HepG2 (cell line): ENCODE data around the gene CUL4B. TPM values are rescaled to one million over a fixed set of nuclear protein-coding genes. Genes with fewer than 3 reads are reported as not detected.

Source experiments
- CCDC6 ChIP-seq: sonication (generic); formaldehyde crosslinking; IDR thresholded peaks from 2 replicates; pipeline ENCODE4 v1.8.1; 2022; ENCODE audit warnings: mild to moderate bottlenecking, missing genetic modification reagents, moderate library complexity
- FLYWCH1 ChIP-seq: sonication (generic); formaldehyde crosslinking; IDR thresholded peaks from 2 replicates; pipeline ENCODE4 v1.8.1; 2023; ENCODE audit warnings: mild to moderate bottlenecking, missing genetic modification reagents
- HDAC2 ChIP-seq: sonication (generic); formaldehyde crosslinking; IDR thresholded peaks from 2 replicates; pipeline ENCODE4 v1.4.0; 2020; ENCODE audit warnings: missing genetic modification reagents
- MAZ ChIP-seq, 2 experiments: sonication (generic) in 1 of 2; formaldehyde crosslinking in 1 of 2; IDR thresholded peaks; 2 replicates each; pipeline versions ENCODE4 v1.5.0 to v1.6.1; 2012 to 2020; ENCODE audit warnings: low read depth in 2 of 2, mild to moderate bottlenecking in 2 of 2, borderline replicate concordance in 1 of 2, improper control_type of control experiment in 1 of 2, low read length in 1 of 2, missing genetic modification reagents in 1 of 2, moderate library complexity in 1 of 2
- RFX3 ChIP-seq: IDR thresholded peaks from 2 replicates; pipeline ENCODE4 v1.6.1; 2016; ENCODE audit warnings: missing biosample characterization, missing genetic modification reagents
- SRF ChIP-seq: IDR thresholded peaks from 2 replicates; pipeline ENCODE4 v1.6.1; 2011; ENCODE audit warnings: mild to moderate bottlenecking, low read depth, low read length, moderate library complexity
- YEATS4 ChIP-seq: sonication (generic); formaldehyde crosslinking; IDR thresholded peaks from 2 replicates; pipeline ENCODE4 v1.4.0; 2020; ENCODE audit warnings: missing genetic modification reagents, borderline replicate concordance
- ZNF251 ChIP-seq: sonication (generic); formaldehyde crosslinking; IDR thresholded peaks from 2 replicates; pipeline ENCODE4 v1.9.0; 2021; ENCODE audit warnings: mild to moderate bottlenecking, missing genetic modification reagents
- ZNF44 ChIP-seq: sonication (generic); formaldehyde crosslinking; IDR thresholded peaks from 2 replicates; pipeline ENCODE4 v1.5.1; 2020; ENCODE audit warnings: mild to moderate bottlenecking, missing genetic modification reagents
- ZNF569 ChIP-seq: sonication (generic); formaldehyde crosslinking; IDR thresholded peaks from 2 replicates; pipeline ENCODE4 v1.5.0; 2020; ENCODE audit warnings: mild to moderate bottlenecking, missing genetic modification reagents, moderate library complexity, borderline replicate concordance
- ZNF839 ChIP-seq: sonication (generic); formaldehyde crosslinking; IDR thresholded peaks from 2 replicates; pipeline ENCODE4 v1.4.0; 2020; ENCODE audit warnings: missing genetic modification reagents, mild to moderate bottlenecking, borderline replicate concordance
- polyA plus RNA-seq, 8 experiments: library from polyadenylated mRNA; depleted of rRNA in 3 of 8; stranded (reverse) in 7 of 8; unstranded in 1 of 8; fragments of >200 nt; fragmentation: Illumina TruSeq in 4 of 8; extraction: Trizol in 4 of 8; gene quantifications; 2 replicates each; pipeline versions ENCODE4 v1.2.1 to v1.2.3, GENCODE V29; 2011 to 2016; ENCODE audit warnings: low read depth in 4 of 8, missing spikeins in 1 of 8, mixed read lengths in 1 of 8; ENCODE audit not compliant: insufficient read depth in 1 of 8
- total RNA-seq, 5 experiments: library from RNA; depleted of rRNA; stranded (reverse); fragments of >200 nt; fragmentation: Illumina TruSeq; extraction: Trizol; gene quantifications; 2 replicates each; pipeline ENCODE4 v1.2.3, GENCODE V29; 2016; ENCODE audit warnings: low read depth in 1 of 5
- TF ChIP-seq, protein P1 (sequence below): IDR thresholded peaks from 2 replicates; pipeline ENCODE4 v1.6.1; 2016
- TF ChIP-seq, protein P2 (sequence below): sonication (generic); formaldehyde crosslinking; IDR thresholded peaks from 2 replicates; pipeline ENCODE4; 2020; ENCODE audit warnings: missing genetic modification reagents, mild to moderate bottlenecking, borderline replicate concordance
- TF ChIP-seq, protein P3 (sequence below): sonication (generic); formaldehyde crosslinking; IDR thresholded peaks from 2 replicates; pipeline ENCODE4 v1.5.0; 2020; ENCODE audit warnings: mild to moderate bottlenecking, missing genetic modification reagents, borderline replicate concordance
- TF ChIP-seq, protein P4 (sequence below): sonication (generic); formaldehyde crosslinking; IDR thresholded peaks from 2 replicates; pipeline ENCODE4 v1.8.0; 2022; ENCODE audit warnings: missing genetic modification reagents, mild to moderate bottlenecking, moderate library complexity, borderline replicate concordance
- TF ChIP-seq, protein P5 (sequence below): sonication (generic); formaldehyde crosslinking; IDR thresholded peaks from 2 replicates; pipeline ENCODE4 v1.8.1; 2023; ENCODE audit warnings: mild to moderate bottlenecking, missing genetic modification reagents, borderline replicate concordance

The CUL4B gene
- total and polyA plus RNA-seq, 2 of the 13 experiments (the other 11 are each of a cell fraction or from before 2014, with no cell fraction given): 21.6 to 28.5 TPM

DNA sequence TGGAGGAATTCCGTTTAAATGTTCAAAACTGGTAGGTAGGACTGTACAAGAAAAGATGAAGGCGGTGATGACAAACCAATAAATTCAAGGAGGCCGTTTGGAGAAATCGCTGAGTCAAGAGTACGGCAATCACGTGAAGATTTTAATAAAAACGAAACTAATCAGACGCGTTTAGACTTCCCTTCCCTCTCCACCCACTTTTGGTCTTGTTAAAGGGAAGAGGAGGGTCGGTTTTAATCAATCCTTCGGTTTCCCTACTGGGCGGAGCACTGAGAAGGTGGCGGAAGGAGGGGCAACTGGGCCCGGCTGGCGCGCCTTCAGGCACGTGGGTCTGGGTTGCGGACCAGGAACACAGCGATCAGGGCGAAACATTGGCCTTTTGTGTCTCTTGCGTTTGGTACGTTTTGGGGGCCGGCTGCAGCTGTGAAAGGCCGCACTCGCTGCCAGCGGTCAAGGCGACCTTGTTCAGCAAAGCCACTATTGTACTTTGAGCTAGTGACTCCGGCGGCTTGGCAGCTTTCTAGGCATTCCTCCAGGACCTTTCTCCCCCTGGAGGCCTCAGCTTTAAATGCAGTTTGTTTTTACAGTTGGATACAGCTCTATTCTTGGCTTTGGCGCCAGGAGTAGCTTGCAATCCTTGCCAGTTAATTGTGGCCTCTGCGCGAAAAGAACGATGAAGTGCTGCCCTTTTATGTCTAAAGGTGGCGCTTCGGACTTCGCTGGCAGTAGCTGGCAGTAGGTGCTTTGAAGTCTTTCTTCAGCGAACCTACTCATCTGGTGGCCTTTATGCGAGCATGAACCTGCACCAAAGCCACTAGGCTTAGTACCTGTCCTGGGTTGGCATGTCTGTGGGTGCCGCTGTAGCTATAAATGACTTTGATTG lies 74.9 kb downstream of the CUL4B start (continued):
- TF ChIP-seq, protein P1, sequence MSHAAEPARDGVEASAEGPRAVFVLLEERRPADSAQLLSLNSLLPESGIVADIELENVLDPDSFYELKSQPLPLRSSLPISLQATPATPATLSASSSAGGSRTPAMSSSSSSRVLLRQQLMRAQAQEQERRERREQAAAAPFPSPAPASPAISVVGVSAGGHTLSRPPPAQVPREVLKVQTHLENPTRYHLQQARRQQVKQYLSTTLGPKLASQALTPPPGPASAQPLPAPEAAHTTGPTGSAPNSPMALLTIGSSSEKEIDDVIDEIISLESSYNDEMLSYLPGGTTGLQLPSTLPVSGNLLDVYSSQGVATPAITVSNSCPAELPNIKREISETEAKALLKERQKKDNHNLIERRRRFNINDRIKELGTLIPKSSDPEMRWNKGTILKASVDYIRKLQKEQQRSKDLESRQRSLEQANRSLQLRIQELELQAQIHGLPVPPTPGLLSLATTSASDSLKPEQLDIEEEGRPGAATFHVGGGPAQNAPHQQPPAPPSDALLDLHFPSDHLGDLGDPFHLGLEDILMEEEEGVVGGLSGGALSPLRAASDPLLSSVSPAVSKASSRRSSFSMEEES (CRISPR knock-in tag): peak; percentile 63
- TF ChIP-seq ZNF44 (CRISPR knock-in tag) (no peak), CCDC6 (CRISPR knock-in tag) (no peak), FLYWCH1 (CRISPR knock-in tag) (no peak), MAZ (IDR thresholded peaks at IDR 0.05; ENCODE audit: borderline replicate concordance, low read depth, low read length) (no peak), MAZ (CRISPR knock-in tag; IDR thresholded peaks at IDR 0.05; ENCODE audit: low read depth) (no peak), SRF (peak; percentile 69; the same call in 1 of the 2 replicates), HDAC2 (CRISPR knock-in tag) (0 out of 2 replicates have a peak, but pooled peaks have one; percentile 34), ZNF839 (CRISPR knock-in tag) (no peak), ZNF251 (no peak), ZNF569 (no peak), RFX3 (CRISPR knock-in tag) (no peak), YEATS4 (peak; percentile 46; the same call in 1 of the 2 replicates)
- TF ChIP-seq, protein P2, sequence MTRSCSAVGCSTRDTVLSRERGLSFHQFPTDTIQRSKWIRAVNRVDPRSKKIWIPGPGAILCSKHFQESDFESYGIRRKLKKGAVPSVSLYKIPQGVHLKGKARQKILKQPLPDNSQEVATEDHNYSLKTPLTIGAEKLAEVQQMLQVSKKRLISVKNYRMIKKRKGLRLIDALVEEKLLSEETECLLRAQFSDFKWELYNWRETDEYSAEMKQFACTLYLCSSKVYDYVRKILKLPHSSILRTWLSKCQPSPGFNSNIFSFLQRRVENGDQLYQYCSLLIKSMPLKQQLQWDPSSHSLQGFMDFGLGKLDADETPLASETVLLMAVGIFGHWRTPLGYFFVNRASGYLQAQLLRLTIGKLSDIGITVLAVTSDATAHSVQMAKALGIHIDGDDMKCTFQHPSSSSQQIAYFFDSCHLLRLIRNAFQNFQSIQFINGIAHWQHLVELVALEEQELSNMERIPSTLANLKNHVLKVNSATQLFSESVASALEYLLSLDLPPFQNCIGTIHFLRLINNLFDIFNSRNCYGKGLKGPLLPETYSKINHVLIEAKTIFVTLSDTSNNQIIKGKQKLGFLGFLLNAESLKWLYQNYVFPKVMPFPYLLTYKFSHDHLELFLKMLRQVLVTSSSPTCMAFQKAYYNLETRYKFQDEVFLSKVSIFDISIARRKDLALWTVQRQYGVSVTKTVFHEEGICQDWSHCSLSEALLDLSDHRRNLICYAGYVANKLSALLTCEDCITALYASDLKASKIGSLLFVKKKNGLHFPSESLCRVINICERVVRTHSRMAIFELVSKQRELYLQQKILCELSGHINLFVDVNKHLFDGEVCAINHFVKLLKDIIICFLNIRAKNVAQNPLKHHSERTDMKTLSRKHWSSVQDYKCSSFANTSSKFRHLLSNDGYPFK (CRISPR knock-in tag): no peak
- TF ChIP-seq, protein P3, sequence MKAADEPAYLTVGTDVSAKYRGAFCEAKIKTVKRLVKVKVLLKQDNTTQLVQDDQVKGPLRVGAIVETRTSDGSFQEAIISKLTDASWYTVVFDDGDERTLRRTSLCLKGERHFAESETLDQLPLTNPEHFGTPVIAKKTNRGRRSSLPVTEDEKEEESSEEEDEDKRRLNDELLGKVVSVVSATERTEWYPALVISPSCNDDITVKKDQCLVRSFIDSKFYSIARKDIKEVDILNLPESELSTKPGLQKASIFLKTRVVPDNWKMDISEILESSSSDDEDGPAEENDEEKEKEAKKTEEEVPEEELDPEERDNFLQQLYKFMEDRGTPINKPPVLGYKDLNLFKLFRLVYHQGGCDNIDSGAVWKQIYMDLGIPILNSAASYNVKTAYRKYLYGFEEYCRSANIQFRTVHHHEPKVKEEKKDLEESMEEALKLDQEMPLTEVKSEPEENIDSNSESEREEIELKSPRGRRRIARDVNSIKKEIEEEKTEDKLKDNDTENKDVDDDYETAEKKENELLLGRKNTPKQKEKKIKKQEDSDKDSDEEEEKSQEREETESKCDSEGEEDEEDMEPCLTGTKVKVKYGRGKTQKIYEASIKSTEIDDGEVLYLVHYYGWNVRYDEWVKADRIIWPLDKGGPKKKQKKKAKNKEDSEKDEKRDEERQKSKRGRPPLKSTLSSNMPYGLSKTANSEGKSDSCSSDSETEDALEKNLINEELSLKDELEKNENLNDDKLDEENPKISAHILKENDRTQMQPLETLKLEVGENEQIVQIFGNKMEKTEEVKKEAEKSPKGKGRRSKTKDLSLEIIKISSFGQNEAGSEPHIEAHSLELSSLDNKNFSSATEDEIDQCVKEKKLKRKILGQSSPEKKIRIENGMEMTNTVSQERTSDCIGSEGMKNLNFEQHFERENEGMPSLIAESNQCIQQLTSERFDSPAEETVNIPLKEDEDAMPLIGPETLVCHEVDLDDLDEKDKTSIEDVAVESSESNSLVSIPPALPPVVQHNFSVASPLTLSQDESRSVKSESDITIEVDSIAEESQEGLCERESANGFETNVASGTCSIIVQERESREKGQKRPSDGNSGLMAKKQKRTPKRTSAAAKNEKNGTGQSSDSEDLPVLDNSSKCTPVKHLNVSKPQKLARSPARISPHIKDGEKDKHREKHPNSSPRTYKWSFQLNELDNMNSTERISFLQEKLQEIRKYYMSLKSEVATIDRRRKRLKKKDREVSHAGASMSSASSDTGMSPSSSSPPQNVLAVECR: peak; percentile 37; the same call in 1 of the 2 replicates
- TF ChIP-seq, protein P4, sequence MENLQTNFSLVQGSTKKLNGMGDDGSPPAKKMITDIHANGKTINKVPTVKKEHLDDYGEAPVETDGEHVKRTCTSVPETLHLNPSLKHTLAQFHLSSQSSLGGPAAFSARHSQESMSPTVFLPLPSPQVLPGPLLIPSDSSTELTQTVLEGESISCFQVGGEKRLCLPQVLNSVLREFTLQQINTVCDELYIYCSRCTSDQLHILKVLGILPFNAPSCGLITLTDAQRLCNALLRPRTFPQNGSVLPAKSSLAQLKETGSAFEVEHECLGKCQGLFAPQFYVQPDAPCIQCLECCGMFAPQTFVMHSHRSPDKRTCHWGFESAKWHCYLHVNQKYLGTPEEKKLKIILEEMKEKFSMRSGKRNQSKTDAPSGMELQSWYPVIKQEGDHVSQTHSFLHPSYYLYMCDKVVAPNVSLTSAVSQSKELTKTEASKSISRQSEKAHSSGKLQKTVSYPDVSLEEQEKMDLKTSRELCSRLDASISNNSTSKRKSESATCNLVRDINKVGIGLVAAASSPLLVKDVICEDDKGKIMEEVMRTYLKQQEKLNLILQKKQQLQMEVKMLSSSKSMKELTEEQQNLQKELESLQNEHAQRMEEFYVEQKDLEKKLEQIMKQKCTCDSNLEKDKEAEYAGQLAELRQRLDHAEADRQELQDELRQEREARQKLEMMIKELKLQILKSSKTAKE (CRISPR knock-in tag): 0 out of 2 replicates have a peak, but pooled peaks have one; percentile 59
- TF ChIP-seq, protein P5, sequence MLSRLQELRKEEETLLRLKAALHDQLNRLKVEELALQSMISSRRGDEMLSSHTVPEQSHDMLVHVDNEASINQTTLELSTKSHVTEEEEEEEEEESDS (CRISPR knock-in tag): no peak
